HG03469 (cell line): ENCODE measurements around the gene GNL2.

Source experiments
- ATAC-seq: cut with Tn5 transposase; IDR thresholded peaks from one replicate; pipeline ENCODE4 v1.9.1; 2021; ENCODE audit warnings: mild to moderate bottlenecking, moderate library complexity, moderate number of reproducible peaks; ENCODE audit not compliant: unreplicated experiment

Gene GNL2

DNA sequence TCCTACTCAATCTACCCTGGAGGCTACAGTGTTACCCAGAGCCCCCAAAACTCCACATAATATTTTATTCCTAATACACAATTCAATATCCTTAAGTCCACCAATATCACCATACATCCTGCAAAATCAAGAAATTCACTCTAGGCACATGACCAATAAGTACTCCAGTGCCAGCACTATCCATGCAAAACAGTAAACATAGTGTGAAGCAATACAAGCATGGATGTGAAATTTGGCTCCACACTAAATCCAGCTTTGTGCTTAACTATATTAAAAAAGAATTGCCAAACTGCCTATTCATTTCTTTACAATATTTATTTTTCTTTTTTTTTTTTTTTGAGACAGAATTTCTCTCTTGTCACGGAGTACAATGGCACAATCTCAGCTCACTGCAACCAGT is 78.2 kb downstream of the GNL2 start:
- ATAC-seq, result no peak
